HCT116 (cell line): ENCODE data around the gene CDK5R1. TPM values are rescaled to one million over a fixed set of nuclear protein-coding genes. Genes with fewer than 3 reads are reported as not detected.

Source experiments
- ATAC-seq: fragments of 200-7000 bp; cut with Tn5 transposase; 2 replicates; pipeline ENCODE4 v1.9.1; 2020; ENCODE audit warnings: mild to moderate bottlenecking, moderate library complexity
- BruUV-seq: library from RNA; stranded (reverse); fragments of 400-500 nt; replicated peaks from 2 replicates; lab custom pipeline; 2021; lab: Mats Ljungman, UMichigan
- CTCF ChIA-PET: fragments of 300-600 bp; sonication (Branson Sonifier 250); formaldehyde crosslinking; loops from one replicate; lab custom pipeline; 2021; ENCODE audit warnings: antibody characterized with exemption; lab: Charles Lee
- POLR2A ChIA-PET: fragments of 300-600, 350-600 bp; sonication (Branson Sonifier 250); formaldehyde crosslinking; loops from one replicate; lab custom pipeline; 2021; ENCODE audit warnings: antibody characterized with exemption; lab: Charles Lee
- RAD21 ChIA-PET, 2 experiments: fragments of 300-600 bp; sonication (Branson Sonifier 250); formaldehyde crosslinking; loops; one replicate each; lab custom pipeline; 2023; ENCODE audit warnings: low total read pairs in 2 of 2; ENCODE audit not compliant: uncharacterized antibody in 2 of 2, unreplicated experiment in 2 of 2, low non-redundant PET in 1 of 2; lab: Charles Lee
- DNase-seq: peaks from one replicate; pipeline ENCODE4 v3.0.0-alpha.2; 2010; ENCODE audit warnings: low read depth, low spot score
- H2AFZ ChIP-seq: fragments of 200-600 bp; shearing (Covaris generic), sonication (generic); 2 replicates; pipeline ENCODE4 v1.6.1; 2017; ENCODE audit warnings: low read depth, mixed run types, mixed read lengths, antibody characterized with exemption, low read length; ENCODE audit not compliant: poor library complexity, severe bottlenecking
- H3K27ac ChIP-seq: 2 replicates; pipeline ENCODE4 v1.5.1; 2012; ENCODE audit warnings: low read depth, low read length
- H3K27me3 ChIP-seq: fragments of 200-600 bp; sonication (generic); 2 replicates; pipeline ENCODE4 v1.6.1; 2016; ENCODE audit warnings: mixed run types, low read length, mixed read lengths; ENCODE audit not compliant: insufficient read depth
- H3K36me3 ChIP-seq, 2 experiments: fragments of 200-500 bp in 1 of 2; fragments of 200-600 bp in 1 of 2; sonication (Bioruptor generic) in 1 of 2; sonication (generic) in 1 of 2; 2 replicates each; pipeline versions ENCODE4 v1.5.1 to v1.6.1; 2014 to 2016; ENCODE audit warnings: low read length in 2 of 2, inconsistent platforms in 1 of 2, mixed read lengths in 1 of 2, mixed run types in 1 of 2; ENCODE audit not compliant: insufficient read depth in 2 of 2, control insufficient read depth in 1 of 2
- H3K4me1 ChIP-seq, 2 experiments: fragments of 200-600 bp in 1 of 2; sonication (generic) in 1 of 2; 2 replicates each; pipeline versions ENCODE4 v1.5.1 to v1.6.1; 2012 to 2017; ENCODE audit warnings: low read length in 2 of 2, inconsistent platforms in 1 of 2, mild to moderate bottlenecking in 1 of 2, mixed read lengths in 1 of 2, mixed run types in 1 of 2, moderate library complexity in 1 of 2; ENCODE audit not compliant: insufficient read depth in 2 of 2, control insufficient read depth in 1 of 2
- H3K4me2 ChIP-seq: fragments of 200-600 bp; sonication (generic); 2 replicates; pipeline ENCODE4 v1.6.1; 2017; ENCODE audit warnings: mixed run types, low read length, mixed read lengths
- H3K4me3 ChIP-seq, 2 experiments: fragments of 200-600 bp in 1 of 2; sonication (generic) in 1 of 2; replicated peaks in 1 of 2; 2 replicates each; pipeline ENCODE4 v1.5.1; 2011 to 2016; ENCODE audit warnings: low read length in 2 of 2, control low read depth in 1 of 2, low read depth in 1 of 2, mild to moderate bottlenecking in 1 of 2, mixed read lengths in 1 of 2, mixed run types in 1 of 2
- H3K79me2 ChIP-seq: fragments of 200-600 bp; sonication (generic); 2 replicates; pipeline ENCODE4 v1.6.1; 2017; ENCODE audit warnings: mild to moderate bottlenecking, mixed run types, low read length, moderate library complexity, mixed read lengths; ENCODE audit not compliant: insufficient read depth
- H3K9ac ChIP-seq: fragments of 200-600 bp; sonication (generic); 2 replicates; pipeline ENCODE4 v1.6.1; 2016; ENCODE audit warnings: low read length, mixed read lengths
- H3K9me2 ChIP-seq: fragments of 200-600 bp; sonication (generic), shearing (Covaris generic); 2 replicates; pipeline ENCODE4 v1.6.1; 2017; ENCODE audit warnings: mixed run types, mild to moderate bottlenecking, moderate library complexity; ENCODE audit not compliant: insufficient read depth
- H3K9me3 ChIP-seq, 2 experiments: fragments of 200-500 bp in 1 of 2; fragments of 200-600 bp in 1 of 2; sonication (Bioruptor generic) in 1 of 2; sonication (generic) in 1 of 2; 2 replicates each; pipeline ENCODE4 v1.6.1; 2014 to 2017; ENCODE audit warnings: low read length in 2 of 2, mixed read lengths in 2 of 2, inconsistent platforms in 1 of 2, low read depth in 1 of 2, mild to moderate bottlenecking in 1 of 2, mixed run types in 1 of 2, moderate library complexity in 1 of 2; ENCODE audit not compliant: control insufficient read depth in 1 of 2, insufficient read depth in 1 of 2
- H4K20me1 ChIP-seq: fragments of 200-600 bp; sonication (generic), shearing (Covaris generic); 2 replicates; pipeline ENCODE4 v1.6.1; 2017; ENCODE audit warnings: mixed run types, mild to moderate bottlenecking, moderate library complexity; ENCODE audit not compliant: insufficient read depth
- EZH2phosphoT487 ChIP-seq: fragments of 200-600 bp; IDR thresholded peaks from 2 replicates; pipeline ENCODE4 v1.6.1; 2018; ENCODE audit warnings: antibody characterized with exemption, borderline replicate concordance
- FOSL1 ChIP-seq: IDR thresholded peaks from 2 replicates; pipeline ENCODE4 v1.6.1; 2012; ENCODE audit warnings: low read depth
- JUND ChIP-seq: IDR thresholded peaks from 2 replicates; pipeline ENCODE4 v1.6.1; 2012
- RAD21 ChIP-seq: IDR thresholded peaks from 2 replicates; pipeline ENCODE4 v1.6.1; 2012; ENCODE audit warnings: low read depth, mild to moderate bottlenecking
- YY1 ChIP-seq: IDR thresholded peaks from 2 replicates; pipeline ENCODE4 v1.6.1; 2011; ENCODE audit warnings: low read length, low read depth, moderate library complexity, mild to moderate bottlenecking; ENCODE audit not compliant: insufficient replicate concordance; ENCODE audit errors: extremely low read depth
- ZFX ChIP-seq: fragments of 450-650 bp; IDR thresholded peaks from 2 replicates; pipeline ENCODE4 v1.6.1; 2017
- ZNF274 ChIP-seq: fragments of 200-500 bp; sonication (Bioruptor generic); IDR thresholded peaks from 2 replicates; pipeline ENCODE4 v1.6.1; 2014; ENCODE audit warnings: mild to moderate bottlenecking, low read depth, low read length, inconsistent platforms
- intact Hi-C: fragments of 100-400 bp; cut with micrococcal nuclease; formaldehyde crosslinking; loops from 2 replicates; pipeline ENCODE4 v1.10.0; 2022
- total RNA-seq: library from RNA; stranded (reverse); gene quantifications from one replicate; pipeline ENCODE4 v1.2.1, GENCODE V29; 2021; ENCODE audit not compliant: unreplicated experiment
- TF ChIP-seq, protein P1 (sequence below), 3 experiments: fragments of 200-600 bp in 1 of 3; sonication (generic) in 1 of 3; IDR thresholded peaks in 2 of 3; conservative IDR thresholded peaks in 1 of 3; 2 replicates each; pipeline ENCODE4 v1.5.1; 2012 to 2017; ENCODE audit warnings: low read depth in 2 of 3, low read length in 2 of 3, antibody characterized with exemption in 1 of 3, borderline replicate concordance in 1 of 3, control low read depth in 1 of 3, mild to moderate bottlenecking in 1 of 3, mixed read lengths in 1 of 3, mixed run types in 1 of 3, moderate library complexity in 1 of 3; ENCODE audit not compliant: insufficient read depth in 1 of 3

CDK5R1 gene
- total RNA-seq, 1 experiment from 2014 or later = 5.4 TPM

DNA sequence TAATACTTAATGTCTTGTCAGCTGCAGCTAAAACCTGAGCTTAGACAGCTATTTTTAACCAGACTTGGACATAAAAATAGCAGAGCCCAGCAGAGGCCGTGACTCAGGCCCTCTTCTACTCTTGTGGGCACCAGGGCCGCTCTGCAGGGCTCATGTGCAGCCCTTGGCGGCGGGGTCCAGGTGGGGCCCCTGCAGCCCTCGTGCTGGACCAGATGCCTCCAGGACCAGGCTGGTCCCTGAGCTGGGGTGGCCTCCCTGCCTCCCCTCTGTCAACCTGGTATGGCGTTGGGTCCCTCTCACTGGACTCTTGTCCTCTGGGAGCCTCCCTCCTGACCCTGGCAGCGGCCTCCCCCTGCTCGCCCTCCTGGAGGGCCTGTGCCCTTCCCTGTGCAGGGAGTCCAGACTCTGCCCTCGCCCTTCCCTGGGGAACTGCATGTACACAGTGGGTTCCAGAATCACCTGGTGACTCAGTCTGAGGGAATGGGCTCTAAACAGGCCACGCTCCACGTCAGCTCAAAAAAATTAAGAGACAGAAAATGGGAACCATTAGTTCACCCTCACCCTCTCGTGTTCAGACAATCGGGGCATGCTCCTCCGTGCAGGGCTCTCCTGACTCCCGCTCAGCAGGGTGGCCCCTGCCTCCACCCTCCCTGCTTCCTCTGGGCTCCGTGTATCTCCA lies 9.7 kb downstream of the CDK5R1 start:
- ChIA-PET POLR2A (no interaction called here), RAD21 (no interaction called here)
- no peaks in the 10 kb centered on the region for H3K36me3 ChIP-seq
- no peak for DNase-seq
- no peak overlapping the region for H3K27ac ChIP-seq
- H3K4me1 ChIP-seq = peaks cover 21 to 44% of the 10 kb centered on the region in 2 experiments
- no peaks in the 10 kb centered on the region for H3K27me3 ChIP-seq
- H3K4me3 ChIP-seq = peak overlapping the region in 1 of 2 experiments; percentile 4; a peak in 1 of 4 replicates
- H3K4me2 ChIP-seq = peak overlapping the region; percentile 55
- no peaks in the 10 kb centered on the region for H3K79me2 ChIP-seq
- H4K20me1 ChIP-seq = no peaks in the 10 kb centered on the region
- no TSS peak for BruUV-seq
- intact Hi-C loops = no loop called here
- TF ChIP-seq YY1 (no peak), JUND (peak; percentile 30; the same call in 1 of the 2 replicates), FOSL1 (peak; percentile 43; the same call in 1 of the 2 replicates), EZH2phosphoT487 (no peak)
- TF ChIP-seq, all 23 proteins: peak for 2
- H3K9me3 ChIP-seq = no peaks in the 10 kb centered on the region
- H3K9me2 ChIP-seq = no peaks in the 10 kb centered on the region
- no peak overlapping the region for H2AFZ ChIP-seq
- ATAC-seq = peak; percentile 64
- CTCF ChIA-PET = interaction anchor here (1.0 kb wide), 1 partner anchor 35 kb away, joined by 3 read pairs; no protein-coding TSS in a partner anchor
- 0 out of 2 replicates have a peak overlapping the region, but pooled peaks have one; percentile 20 for H3K9ac ChIP-seq

DNA sequence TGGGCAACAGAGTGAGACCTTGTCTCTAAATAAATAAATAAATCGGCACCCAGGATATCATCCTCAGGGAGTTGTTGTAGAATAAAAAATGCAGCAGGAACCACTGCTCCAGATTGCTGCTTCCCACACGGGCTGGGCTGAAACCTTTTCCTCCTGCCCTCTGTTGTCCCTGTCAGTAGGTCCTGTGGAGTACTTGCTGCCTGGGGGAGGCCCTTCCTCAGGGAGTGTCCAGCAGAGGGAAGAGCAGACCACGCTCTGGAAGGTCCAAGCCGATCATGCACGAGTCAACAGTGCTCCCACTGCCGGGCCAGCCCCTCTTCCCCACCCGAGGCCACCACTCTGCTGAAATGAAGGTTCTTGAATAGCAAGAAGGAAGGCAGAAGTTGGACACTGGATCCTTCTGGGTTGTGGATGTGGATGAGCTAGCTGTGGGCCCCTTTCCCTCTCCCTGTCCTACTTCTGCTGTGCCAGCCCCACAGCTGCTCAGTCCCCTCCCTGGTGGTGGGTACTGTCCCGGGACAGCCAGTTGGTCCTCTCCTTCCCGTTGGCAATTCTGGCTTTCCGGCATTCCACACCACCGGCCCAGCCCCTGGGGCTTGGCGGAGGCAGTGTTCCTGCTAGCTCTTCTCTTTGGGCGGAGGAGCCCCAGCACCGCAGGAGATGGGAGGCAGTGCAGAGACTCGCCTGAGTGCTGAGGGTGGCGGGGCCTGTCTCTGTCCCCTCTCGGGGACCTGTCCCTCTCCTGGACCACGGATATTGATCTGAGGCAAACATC lies 10.8 kb downstream of the CDK5R1 start:
- ATAC-seq (peak; percentile 41; the same call in 1 of the 2 replicates), DNase-seq (no peak)
- peak overlapping the region; percentile 55; the same call in 1 of the 2 replicates for H3K4me2 ChIP-seq
- intact Hi-C loops = no loop called here
- H3K9me2 ChIP-seq = no peaks in the 10 kb centered on the region
- no TSS peak for BruUV-seq
- H3K36me3 ChIP-seq = no peaks in the 10 kb centered on the region
- TF ChIP-seq ZNF274 = no peak
- TF ChIP-seq ZFX = no peak
- TF ChIP-seq, protein P1, sequence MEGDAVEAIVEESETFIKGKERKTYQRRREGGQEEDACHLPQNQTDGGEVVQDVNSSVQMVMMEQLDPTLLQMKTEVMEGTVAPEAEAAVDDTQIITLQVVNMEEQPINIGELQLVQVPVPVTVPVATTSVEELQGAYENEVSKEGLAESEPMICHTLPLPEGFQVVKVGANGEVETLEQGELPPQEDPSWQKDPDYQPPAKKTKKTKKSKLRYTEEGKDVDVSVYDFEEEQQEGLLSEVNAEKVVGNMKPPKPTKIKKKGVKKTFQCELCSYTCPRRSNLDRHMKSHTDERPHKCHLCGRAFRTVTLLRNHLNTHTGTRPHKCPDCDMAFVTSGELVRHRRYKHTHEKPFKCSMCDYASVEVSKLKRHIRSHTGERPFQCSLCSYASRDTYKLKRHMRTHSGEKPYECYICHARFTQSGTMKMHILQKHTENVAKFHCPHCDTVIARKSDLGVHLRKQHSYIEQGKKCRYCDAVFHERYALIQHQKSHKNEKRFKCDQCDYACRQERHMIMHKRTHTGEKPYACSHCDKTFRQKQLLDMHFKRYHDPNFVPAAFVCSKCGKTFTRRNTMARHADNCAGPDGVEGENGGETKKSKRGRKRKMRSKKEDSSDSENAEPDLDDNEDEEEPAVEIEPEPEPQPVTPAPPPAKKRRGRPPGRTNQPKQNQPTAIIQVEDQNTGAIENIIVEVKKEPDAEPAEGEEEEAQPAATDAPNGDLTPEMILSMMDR (IDR thresholded peaks at IDR 0.05 in 2 of 3, conservative IDR thresholded peaks at IDR 0.05 in 1 of 3; ENCODE audit: borderline replicate concordance in 1 of 3, insufficient read depth in 1 of 3, low read depth in 2 of 3, low read length in 2 of 3) = 0 out of 6 replicates have a peak, but pooled peaks of 1 of the 3 experiments have one; percentile 12
- peak; percentile 41 for TF ChIP-seq RAD21
- no peaks in the 10 kb centered on the region for H3K9me3 ChIP-seq
- no peak overlapping the region for H3K4me3 ChIP-seq
- CTCF ChIA-PET = no interaction called here
- no peaks in the 10 kb centered on the region for H4K20me1 ChIP-seq
- no peak overlapping the region for H2AFZ ChIP-seq
- peaks cover 11 to 34% of the 10 kb centered on the region in 2 experiments; a peak in 3 of 4 replicates for H3K4me1 ChIP-seq
- RAD21 ChIA-PET = no interaction called here
- H3K79me2 ChIP-seq = no peaks in the 10 kb centered on the region
- no peaks in the 10 kb centered on the region for H3K27me3 ChIP-seq
- H3K9ac ChIP-seq = no peak overlapping the region
- no peak overlapping the region for H3K27ac ChIP-seq
- POLR2A ChIA-PET = no interaction called here
